Measurements from ENCODE around the gene PKP1.

- TF ChIP-seq POLR2A (IDR thresholded peaks at IDR 0.05; ENCODE audit: low read length) (no peak), GATA1 (IDR thresholded peaks at IDR 0.05; ENCODE audit: low read depth, low read length) (no peak)
Observed at GRCh38 chr1:201355471-201355870, 72.2 kb downstream of the PKP1 start.

Data from erythroblast (primary cell).